ENCODE results near the gene GRAMD1A.

Gene GRAMD1A

GRCh38 chr19:35032356-35032865, 32.3 kb downstream of the GRAMD1A start:
- no peak for ATAC-seq
- TF ChIP-seq ARNTL (CRISPR knock-in tag; IDR thresholded peaks at IDR 0.05; ENCODE audit: borderline replicate concordance, low read depth) = no peak
- TF ChIP-seq, protein P1, sequence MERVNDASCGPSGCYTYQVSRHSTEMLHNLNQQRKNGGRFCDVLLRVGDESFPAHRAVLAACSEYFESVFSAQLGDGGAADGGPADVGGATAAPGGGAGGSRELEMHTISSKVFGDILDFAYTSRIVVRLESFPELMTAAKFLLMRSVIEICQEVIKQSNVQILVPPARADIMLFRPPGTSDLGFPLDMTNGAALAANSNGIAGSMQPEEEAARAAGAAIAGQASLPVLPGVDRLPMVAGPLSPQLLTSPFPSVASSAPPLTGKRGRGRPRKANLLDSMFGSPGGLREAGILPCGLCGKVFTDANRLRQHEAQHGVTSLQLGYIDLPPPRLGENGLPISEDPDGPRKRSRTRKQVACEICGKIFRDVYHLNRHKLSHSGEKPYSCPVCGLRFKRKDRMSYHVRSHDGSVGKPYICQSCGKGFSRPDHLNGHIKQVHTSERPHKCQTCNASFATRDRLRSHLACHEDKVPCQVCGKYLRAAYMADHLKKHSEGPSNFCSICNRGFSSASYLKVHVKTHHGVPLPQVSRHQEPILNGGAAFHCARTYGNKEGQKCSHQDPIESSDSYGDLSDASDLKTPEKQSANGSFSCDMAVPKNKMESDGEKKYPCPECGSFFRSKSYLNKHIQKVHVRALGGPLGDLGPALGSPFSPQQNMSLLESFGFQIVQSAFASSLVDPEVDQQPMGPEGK (CRISPR knock-in tag; IDR thresholded peaks at IDR 0.05; ENCODE audit: borderline replicate concordance) = no peak
- no peak for TF ChIP-seq ZFP30 (CRISPR knock-in tag; IDR thresholded peaks at IDR 0.05)
- no peak for TF ChIP-seq TOX (CRISPR knock-in tag; IDR thresholded peaks at IDR 0.05; ENCODE audit: borderline replicate concordance)
- no peak for TF ChIP-seq ZNF565 (CRISPR knock-in tag; conservative IDR thresholded peaks at IDR 0.05; ENCODE audit: low read depth)
- TF ChIP-seq, protein P2, sequence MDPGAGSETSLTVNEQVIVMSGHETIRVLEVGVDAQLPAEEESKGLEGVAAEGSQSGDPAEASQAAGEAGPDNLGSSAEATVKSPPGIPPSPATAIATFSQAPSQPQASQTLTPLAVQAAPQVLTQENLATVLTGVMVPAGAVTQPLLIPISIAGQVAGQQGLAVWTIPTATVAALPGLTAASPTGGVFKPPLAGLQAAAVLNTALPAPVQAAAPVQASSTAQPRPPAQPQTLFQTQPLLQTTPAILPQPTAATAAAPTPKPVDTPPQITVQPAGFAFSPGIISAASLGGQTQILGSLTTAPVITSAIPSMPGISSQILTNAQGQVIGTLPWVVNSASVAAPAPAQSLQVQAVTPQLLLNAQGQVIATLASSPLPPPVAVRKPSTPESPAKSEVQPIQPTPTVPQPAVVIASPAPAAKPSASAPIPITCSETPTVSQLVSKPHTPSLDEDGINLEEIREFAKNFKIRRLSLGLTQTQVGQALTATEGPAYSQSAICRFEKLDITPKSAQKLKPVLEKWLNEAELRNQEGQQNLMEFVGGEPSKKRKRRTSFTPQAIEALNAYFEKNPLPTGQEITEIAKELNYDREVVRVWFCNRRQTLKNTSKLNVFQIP (CRISPR knock-in tag; IDR thresholded peaks at IDR 0.05; ENCODE audit: borderline replicate concordance, low read depth) = no peak
- no peak for TF ChIP-seq SNAI2 (CRISPR knock-in tag; IDR thresholded peaks at IDR 0.05)
- no peak for TF ChIP-seq TCF4 (CRISPR knock-in tag; IDR thresholded peaks at IDR 0.05; ENCODE audit: borderline replicate concordance)
- no peak for TF ChIP-seq ZC3H10 (CRISPR knock-in tag; IDR thresholded peaks at IDR 0.05)
- TF ChIP-seq, protein P3, sequence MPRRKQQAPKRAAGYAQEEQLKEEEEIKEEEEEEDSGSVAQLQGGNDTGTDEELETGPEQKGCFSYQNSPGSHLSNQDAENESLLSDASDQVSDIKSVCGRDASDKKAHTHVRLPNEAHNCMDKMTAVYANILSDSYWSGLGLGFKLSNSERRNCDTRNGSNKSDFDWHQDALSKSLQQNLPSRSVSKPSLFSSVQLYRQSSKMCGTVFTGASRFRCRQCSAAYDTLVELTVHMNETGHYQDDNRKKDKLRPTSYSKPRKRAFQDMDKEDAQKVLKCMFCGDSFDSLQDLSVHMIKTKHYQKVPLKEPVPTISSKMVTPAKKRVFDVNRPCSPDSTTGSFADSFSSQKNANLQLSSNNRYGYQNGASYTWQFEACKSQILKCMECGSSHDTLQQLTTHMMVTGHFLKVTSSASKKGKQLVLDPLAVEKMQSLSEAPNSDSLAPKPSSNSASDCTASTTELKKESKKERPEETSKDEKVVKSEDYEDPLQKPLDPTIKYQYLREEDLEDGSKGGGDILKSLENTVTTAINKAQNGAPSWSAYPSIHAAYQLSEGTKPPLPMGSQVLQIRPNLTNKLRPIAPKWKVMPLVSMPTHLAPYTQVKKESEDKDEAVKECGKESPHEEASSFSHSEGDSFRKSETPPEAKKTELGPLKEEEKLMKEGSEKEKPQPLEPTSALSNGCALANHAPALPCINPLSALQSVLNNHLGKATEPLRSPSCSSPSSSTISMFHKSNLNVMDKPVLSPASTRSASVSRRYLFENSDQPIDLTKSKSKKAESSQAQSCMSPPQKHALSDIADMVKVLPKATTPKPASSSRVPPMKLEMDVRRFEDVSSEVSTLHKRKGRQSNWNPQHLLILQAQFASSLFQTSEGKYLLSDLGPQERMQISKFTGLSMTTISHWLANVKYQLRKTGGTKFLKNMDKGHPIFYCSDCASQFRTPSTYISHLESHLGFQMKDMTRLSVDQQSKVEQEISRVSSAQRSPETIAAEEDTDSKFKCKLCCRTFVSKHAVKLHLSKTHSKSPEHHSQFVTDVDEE (CRISPR knock-in tag; IDR thresholded peaks at IDR 0.05) = no peak

DNA sequence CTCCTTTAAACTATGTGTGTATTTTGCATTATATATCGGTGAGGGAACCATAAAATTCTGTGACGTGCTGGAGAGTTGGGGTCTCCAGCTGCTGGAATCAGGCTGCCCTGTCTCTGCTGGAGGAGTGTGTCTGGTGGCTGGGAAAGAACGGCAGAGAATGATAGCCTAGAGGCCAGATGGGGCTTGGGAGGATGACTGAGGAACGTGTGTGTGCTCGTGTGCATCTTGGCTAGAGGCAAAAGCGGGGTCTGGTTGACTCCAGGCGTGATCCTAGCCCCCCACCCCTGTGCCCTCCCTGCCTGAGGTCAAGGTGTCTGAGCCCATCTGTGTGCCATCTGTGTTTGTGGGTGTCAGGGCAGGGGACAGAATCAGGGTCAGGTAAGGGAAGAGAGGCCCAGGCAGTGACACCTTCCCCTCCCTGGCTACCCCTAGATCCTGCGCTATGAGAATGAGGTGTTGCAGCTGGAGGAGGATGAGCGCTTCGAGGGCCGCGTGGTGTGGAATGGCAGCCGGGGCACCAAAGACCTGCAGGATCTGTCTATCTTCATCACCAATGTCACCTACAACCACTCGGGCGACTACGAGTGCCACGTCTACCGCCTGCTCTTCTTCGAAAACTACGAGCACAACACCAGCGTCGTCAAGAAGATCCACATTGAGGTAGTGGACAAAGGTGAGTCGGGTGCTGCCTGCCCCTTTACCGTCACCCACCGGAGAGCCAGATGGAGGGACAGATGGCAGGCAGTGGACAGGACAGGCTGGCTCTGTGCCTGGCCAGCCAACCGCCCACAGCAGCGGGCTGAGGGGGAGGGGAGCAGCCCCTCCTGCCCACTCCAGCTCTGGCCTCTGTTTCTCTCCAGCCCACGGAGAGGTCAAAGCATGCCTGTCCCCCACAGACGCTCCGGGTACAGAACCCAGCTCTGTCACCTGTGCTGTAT, 33.2 kb downstream of the GRAMD1A start:
- no peak for ATAC-seq
- no peak for TF ChIP-seq CSRNP3 (CRISPR knock-in tag; IDR thresholded peaks at IDR 0.05)
- TF ChIP-seq GLIS3 (CRISPR knock-in tag; IDR thresholded peaks at IDR 0.05) = no peak
- TF ChIP-seq, protein P1 (CRISPR knock-in tag; IDR thresholded peaks at IDR 0.05; ENCODE audit: borderline replicate concordance) = no peak
- TF ChIP-seq ARNTL (CRISPR knock-in tag; IDR thresholded peaks at IDR 0.05; ENCODE audit: borderline replicate concordance, low read depth) = no peak
- TF ChIP-seq ZNF8 (CRISPR knock-in tag; IDR thresholded peaks at IDR 0.05) = no peak
- TF ChIP-seq TCF4 (CRISPR knock-in tag; IDR thresholded peaks at IDR 0.05; ENCODE audit: borderline replicate concordance) = no peak
- TF ChIP-seq ZC3H10 (CRISPR knock-in tag; IDR thresholded peaks at IDR 0.05) = no peak
- TF ChIP-seq RARB (CRISPR knock-in tag; IDR thresholded peaks at IDR 0.05) = no peak
- no peak for TF ChIP-seq CSDC2 (CRISPR knock-in tag; IDR thresholded peaks at IDR 0.05)
- no peak for TF ChIP-seq SNAI2 (CRISPR knock-in tag; IDR thresholded peaks at IDR 0.05)
- no peak for TF ChIP-seq ZFP3 (CRISPR knock-in tag; IDR thresholded peaks at IDR 0.05)
- TF ChIP-seq BACH2 (CRISPR knock-in tag; IDR thresholded peaks at IDR 0.05; ENCODE audit: borderline replicate concordance) = no peak
- TF ChIP-seq, protein P2 (CRISPR knock-in tag; IDR thresholded peaks at IDR 0.05; ENCODE audit: borderline replicate concordance, low read depth) = no peak
- TF ChIP-seq, protein P3 (CRISPR knock-in tag; IDR thresholded peaks at IDR 0.05) = no peak
